Calu3 (cell line): ENCODE measurements around the gene TPPP. TPM values are rescaled to one million over a fixed set of nuclear protein-coding genes. Genes with fewer than 3 reads are reported as not detected.

Experiments used
- BruUV-seq: library from RNA; stranded (reverse); fragments of 400-500 nt; replicated peaks from 2 replicates; lab custom pipeline; 2021; lab: Mats Ljungman, UMichigan
- CTCF ChIA-PET: fragments of 300-600 bp; sonication (Branson Sonifier 250); formaldehyde crosslinking; loops from one replicate; lab custom pipeline; 2022; ENCODE audit warnings: antibody characterized with exemption; lab: Charles Lee
- DNase-seq: peaks from one replicate; pipeline ENCODE4 v3.0.0; 2022
- H3K27ac Mint-ChIP-seq: one replicate; pipeline ENCODE4 v1.8.0; 2022; ENCODE audit warnings: mixed read lengths; ENCODE audit not compliant: unreplicated experiment
- H3K27me3 Mint-ChIP-seq: one replicate; pipeline ENCODE4 v1.8.0; 2022; ENCODE audit warnings: mixed read lengths; ENCODE audit not compliant: unreplicated experiment
- H3K36me3 Mint-ChIP-seq: one replicate; pipeline ENCODE4 v1.8.0; 2022; ENCODE audit warnings: mild to moderate bottlenecking, moderate library complexity, mixed read lengths; ENCODE audit not compliant: insufficient read depth, unreplicated experiment
- H3K4me1 Mint-ChIP-seq: one replicate; pipeline ENCODE4 v1.8.0; 2022; ENCODE audit warnings: mild to moderate bottlenecking, low read depth, mixed read lengths; ENCODE audit not compliant: unreplicated experiment
- H3K4me3 Mint-ChIP-seq: one replicate; pipeline ENCODE4 v1.8.0; 2022; ENCODE audit warnings: mild to moderate bottlenecking, low read depth, moderate library complexity, mixed read lengths; ENCODE audit not compliant: unreplicated experiment
- H3K9me3 Mint-ChIP-seq: one replicate; pipeline ENCODE4 v1.8.0; 2022; ENCODE audit warnings: low read depth, mixed read lengths; ENCODE audit not compliant: unreplicated experiment
- CTCF ChIP-seq: fragments of 200-600 bp; IDR thresholded peaks from one replicate; pipeline ENCODE4 v1.8.0; 2022; ENCODE audit warnings: antibody characterized with exemption; ENCODE audit not compliant: unreplicated experiment
- intact Hi-C: fragments of 100-400 bp; cut with micrococcal nuclease; formaldehyde crosslinking; loops from one replicate; pipeline ENCODE4 v1.10.0; 2022; ENCODE audit not compliant: unreplicated experiment
- total RNA-seq: library from RNA; stranded (reverse); gene quantifications from 2 replicates; pipeline ENCODE4 v1.2.3, GENCODE V29; 2022

Gene TPPP
- total RNA-seq, 1 experiment from 2014 or later: 0.38 TPM

GRCh38 chr5:669842-670395 lies 23.2 kb downstream of the TPPP start:
- BruUV-seq: no TSS peak
- peaks cover 59% of the 10 kb centered on the region for H3K36me3 Mint-ChIP-seq
- peaks cover 10% of the 10 kb centered on the region for H3K4me1 Mint-ChIP-seq
- no peak for DNase-seq
- no peaks in the 10 kb centered on the region for H3K9me3 Mint-ChIP-seq
- H3K27ac Mint-ChIP-seq: no peak overlapping the region
- no peaks in the 10 kb centered on the region for H3K27me3 Mint-ChIP-seq
- CTCF ChIA-PET: no interaction called here
- intact Hi-C loops: loop anchor here (5.0 kb wide), 1 partner anchor 232 kb away; no protein-coding TSS in a partner anchor
- no peak for TF ChIP-seq CTCF
- H3K4me3 Mint-ChIP-seq: no peak overlapping the region

DNA sequence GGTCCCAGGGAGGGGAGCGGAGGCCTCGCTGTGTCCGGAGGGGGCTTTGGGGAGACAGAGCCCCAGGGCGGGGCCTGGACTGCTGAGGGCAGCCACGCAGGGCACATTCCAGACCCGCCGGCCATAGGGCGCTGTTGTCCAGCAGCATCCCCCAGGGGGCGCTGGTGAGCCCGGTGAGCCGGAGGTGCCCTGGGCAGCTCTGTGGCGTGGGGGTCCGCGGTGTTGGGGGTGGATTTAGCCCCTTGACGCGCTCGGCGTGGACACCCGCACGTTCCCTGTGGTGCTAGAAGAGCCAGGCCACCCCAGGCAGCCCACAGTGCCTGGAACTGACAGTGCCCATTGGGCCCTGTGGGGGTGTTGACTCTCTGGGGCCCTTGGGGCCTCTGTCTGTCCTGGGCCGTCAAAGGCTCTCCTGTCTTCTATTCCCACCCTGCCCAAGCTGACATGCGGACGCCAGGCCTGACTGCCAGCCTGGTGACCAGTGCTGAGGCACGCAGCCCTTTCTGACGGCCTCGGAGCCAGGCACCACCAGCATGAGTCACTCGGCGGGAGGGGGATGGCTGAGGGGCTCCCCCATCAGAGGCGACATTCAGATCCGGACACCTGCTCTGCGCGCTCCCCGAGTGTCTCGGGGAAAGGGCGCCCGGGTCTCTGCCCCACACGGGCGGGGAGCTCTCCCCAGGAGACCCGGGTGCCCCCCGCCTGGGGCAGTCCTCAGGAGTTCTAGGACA lies 23.9 kb downstream of the TPPP start:
- H3K4me3 Mint-ChIP-seq: no peak overlapping the region
- CTCF ChIA-PET: no interaction called here
- H3K36me3 Mint-ChIP-seq: peaks cover 57% of the 10 kb centered on the region
- intact Hi-C loops: no loop called here
- no peak for DNase-seq
- TF ChIP-seq CTCF: peak; percentile 70
- H3K27me3 Mint-ChIP-seq: no peaks in the 10 kb centered on the region
- H3K27ac Mint-ChIP-seq: no peak overlapping the region
- peaks cover 10% of the 10 kb centered on the region for H3K4me1 Mint-ChIP-seq
- no TSS peak for BruUV-seq
- no peaks in the 10 kb centered on the region for H3K9me3 Mint-ChIP-seq

DNA sequence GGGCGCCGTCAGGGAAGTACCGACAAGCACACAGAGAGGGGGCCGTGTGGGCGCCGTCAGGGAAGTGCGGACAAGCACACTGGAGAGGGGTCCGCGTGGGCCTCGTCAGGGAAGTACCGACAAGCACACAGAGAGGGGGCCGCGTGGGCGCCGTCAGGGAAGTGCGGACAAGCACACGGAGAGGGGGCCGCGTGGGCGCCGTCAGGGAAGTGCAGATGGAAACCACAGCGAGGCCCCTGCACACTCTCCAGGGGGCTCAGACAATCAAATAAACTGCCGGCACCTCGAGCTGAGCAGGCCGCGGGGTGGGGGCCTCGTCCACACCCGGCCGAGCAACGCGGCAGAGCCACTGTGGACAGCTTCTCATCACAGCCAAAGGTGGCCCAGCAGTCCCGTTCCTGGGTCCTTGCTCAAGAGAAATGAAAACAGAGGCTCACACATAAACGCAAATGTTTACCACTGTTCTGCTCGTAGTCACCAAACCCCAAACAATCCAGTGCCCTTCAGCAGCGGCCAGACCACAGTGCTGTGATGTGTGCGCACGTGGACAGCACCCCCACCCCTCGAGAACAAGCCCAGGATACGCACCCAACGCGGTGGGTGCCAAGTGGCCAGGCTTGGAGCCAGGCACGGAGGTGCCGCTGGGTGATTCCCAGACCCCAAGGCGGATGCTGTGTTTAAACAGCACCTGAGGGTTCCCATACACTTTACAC lies 24.7 kb downstream of the TPPP start:
- H3K4me1 Mint-ChIP-seq: peaks cover 10% of the 10 kb centered on the region
- intact Hi-C loops: no loop called here
- no peaks in the 10 kb centered on the region for H3K27me3 Mint-ChIP-seq
- no peak for TF ChIP-seq CTCF
- CTCF ChIA-PET: no interaction called here
- H3K36me3 Mint-ChIP-seq: peaks cover 60% of the 10 kb centered on the region
- no TSS peak for BruUV-seq
- H3K27ac Mint-ChIP-seq: no peak overlapping the region
- H3K4me3 Mint-ChIP-seq: no peak overlapping the region
- DNase-seq: no peak
- H3K9me3 Mint-ChIP-seq: no peaks in the 10 kb centered on the region

GRCh38 chr5:666816-667498 lies 26.2 kb downstream of the TPPP start:
- Mint-ChIP-seq H3K36me3 (peaks cover 50% of the 10 kb centered on the region), H3K4me3 (no peak overlapping the region), H3K9me3 (no peaks in the 10 kb centered on the region), H3K4me1 (no peaks in the 10 kb centered on the region), H3K27me3 (no peaks in the 10 kb centered on the region), H3K27ac (no peak overlapping the region)
- no peak for TF ChIP-seq CTCF
- no TSS peak for BruUV-seq
- DNase-seq: no peak
- CTCF ChIA-PET: no interaction called here
- intact Hi-C loops: no loop called here
